ENCODE results near the gene NLGN3.

The NLGN3 gene

DNA sequence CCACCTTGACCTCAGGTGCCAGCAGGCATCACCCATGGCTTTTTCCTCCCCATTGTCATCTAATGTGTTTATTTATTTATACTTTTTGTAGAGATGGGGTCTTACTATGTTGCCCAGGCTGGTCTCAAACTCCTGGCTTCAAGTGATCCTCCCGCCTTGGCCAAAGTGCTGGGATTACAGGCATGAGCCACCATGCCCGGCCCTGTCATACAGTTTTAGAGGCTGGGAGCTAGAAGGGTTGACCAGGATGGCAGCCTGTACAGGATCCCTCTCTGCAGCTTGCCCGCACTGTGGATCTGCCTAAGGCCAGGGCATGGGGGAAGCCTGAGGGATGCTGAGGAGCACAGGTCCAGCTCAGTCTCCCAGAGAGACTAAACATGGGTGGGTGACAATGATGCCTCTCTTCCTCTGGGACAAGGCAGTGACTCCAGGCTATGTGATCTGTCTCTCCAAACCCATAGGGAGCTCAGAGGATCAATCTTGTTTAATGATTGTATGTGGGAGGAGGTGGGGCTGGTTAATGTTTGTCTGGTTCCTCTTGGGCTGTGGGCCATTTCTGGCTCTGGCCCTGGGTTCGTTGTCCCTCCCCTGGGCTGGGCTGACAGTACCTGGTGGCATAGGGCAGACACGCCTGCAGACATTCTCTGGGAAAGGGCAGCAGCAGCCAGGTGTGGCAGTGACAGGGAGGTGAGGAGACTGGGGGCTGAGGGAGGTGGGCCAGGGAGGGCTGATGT, 70.1 kb downstream of the NLGN3 start:
- DNase-seq (ENCODE audit: low spot score) = no peak

DNA sequence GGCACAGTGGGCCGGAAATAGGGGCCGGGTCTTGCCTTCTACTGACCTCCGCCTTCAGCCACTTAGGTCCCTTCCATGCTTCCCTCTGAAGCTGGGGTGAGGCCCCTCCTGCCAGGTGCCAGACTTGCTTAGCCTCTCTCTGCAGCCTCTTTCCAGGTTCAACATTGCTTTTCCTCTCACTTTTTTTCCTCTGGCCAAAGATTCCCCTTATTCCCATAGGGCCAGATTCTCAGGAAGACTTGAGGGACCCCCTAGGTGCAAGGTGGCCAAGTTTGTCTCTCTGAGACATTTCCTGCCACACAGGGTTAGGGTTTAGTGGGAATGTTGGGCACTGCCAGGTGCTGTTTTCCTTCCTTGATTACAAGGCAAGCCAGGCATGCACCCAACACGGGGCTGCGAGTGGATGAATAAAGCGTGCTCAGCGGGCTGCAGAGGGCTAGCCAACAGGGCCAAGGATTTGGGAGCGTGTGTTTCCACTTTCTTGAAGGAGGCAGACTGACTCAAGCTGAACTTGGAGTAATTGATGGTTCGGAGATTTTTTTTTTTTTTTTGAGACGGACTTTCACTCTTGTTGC, 70.8 kb downstream of the NLGN3 start:
- no peak for DNase-seq (ENCODE audit: low spot score)

DNA sequence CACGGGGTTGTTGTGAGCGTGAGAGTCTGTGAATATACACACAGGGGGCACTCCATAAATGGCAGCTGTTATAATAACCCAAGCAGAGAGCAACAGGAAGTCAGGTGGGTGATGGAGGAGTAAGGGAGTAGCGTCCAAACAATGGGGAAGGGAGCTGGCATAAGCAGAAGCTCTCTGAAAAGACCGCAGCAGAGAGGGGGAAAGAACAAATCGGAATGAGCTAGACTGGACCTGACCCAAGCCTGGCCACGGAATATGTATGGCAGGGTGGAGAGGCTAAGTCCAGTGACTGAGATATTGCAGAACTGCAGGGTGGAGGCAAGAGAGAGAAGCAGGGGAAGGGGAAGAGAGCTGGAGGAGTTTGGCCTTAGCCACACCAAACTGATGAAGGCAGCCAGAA, 71.8 kb downstream of the NLGN3 start:
- no peak for DNase-seq (ENCODE audit: low spot score)

DNA sequence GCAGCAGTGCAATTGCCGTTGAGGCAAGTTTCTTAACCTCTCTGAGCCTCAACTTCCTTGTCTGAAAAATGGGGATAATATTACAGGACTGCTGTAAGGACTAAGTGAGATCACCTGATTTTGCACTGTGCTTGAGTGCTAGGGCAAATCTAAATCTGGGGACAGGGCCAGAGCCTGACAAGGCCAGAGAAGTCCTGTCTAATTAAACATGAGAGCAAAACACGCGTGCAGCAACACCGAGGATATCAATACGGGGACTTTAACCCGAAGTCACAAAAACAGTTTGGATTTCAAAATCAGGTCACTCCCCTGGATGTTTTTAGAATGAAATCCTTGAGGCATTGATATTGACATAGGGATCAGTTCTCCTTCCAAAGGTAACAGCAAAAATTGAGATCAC, 72.7 kb downstream of the NLGN3 start:
- no peak for DNase-seq (ENCODE audit: low spot score)

Data from LoVo (cell line).